GM19468 (cell line): ENCODE measurements around the gene MYO3B.
"Not testable (repeated sequence)": the region's sequence is repeated elsewhere in the genome, so short reads cannot be mapped to it uniquely, and the experiment has no call there.

Experiments
- ATAC-seq: cut with Tn5 transposase; IDR thresholded peaks from one replicate; pipeline ENCODE4 v1.9.1; 2021; ENCODE audit warnings: mild to moderate bottlenecking, moderate library complexity, moderate number of reproducible peaks; ENCODE audit not compliant: unreplicated experiment; ENCODE audit errors: extremely low read depth

MYO3B gene

GRCh38 chr2:170279615-170280014 lies 101.7 kb downstream of the MYO3B start:
- not testable (repeated sequence) for ATAC-seq

GRCh38 chr2:170282851-170283250 lies 104.9 kb downstream of the MYO3B start:
- no peak for ATAC-seq

GRCh38 chr2:170284205-170284604 lies 106.3 kb downstream of the MYO3B start:
- no peak for ATAC-seq

GRCh38 chr2:170288859-170289258 lies 110.9 kb downstream of the MYO3B start:
- ATAC-seq = no peak

GRCh38 chr2:170291474-170291873 lies 113.5 kb downstream of the MYO3B start:
- no peak for ATAC-seq

GRCh38 chr2:170292415-170292814 lies 114.5 kb downstream of the MYO3B start:
- ATAC-seq = no peak

- no peak for ATAC-seq
Observed at GRCh38 chr2:170297496-170297895, 119.5 kb downstream of the MYO3B start.

GRCh38 chr2:170298115-170298514 lies 120.2 kb downstream of the MYO3B start:
- no peak for ATAC-seq

GRCh38 chr2:170298861-170299429 lies 121.0 kb downstream of the MYO3B start:
- ATAC-seq = no peak

- ATAC-seq = no peak
Observed at GRCh38 chr2:170300993-170301392, 123.0 kb downstream of the MYO3B start.

GRCh38 chr2:170301626-170302025 lies 123.7 kb downstream of the MYO3B start:
- ATAC-seq = no peak

GRCh38 chr2:170305711-170306110 lies 127.8 kb downstream of the MYO3B start:
- ATAC-seq = no peak

GRCh38 chr2:170306293-170306873 lies 128.4 kb downstream of the MYO3B start:
- ATAC-seq = no peak

GRCh38 chr2:170307052-170307451 lies 129.1 kb downstream of the MYO3B start:
- ATAC-seq = no peak

- no peak for ATAC-seq
Observed at GRCh38 chr2:170307555-170308351, 129.8 kb downstream of the MYO3B start.

- ATAC-seq = no peak
Observed at GRCh38 chr2:170310876-170311502, 133.0 kb downstream of the MYO3B start.

- ATAC-seq = no peak
Observed at GRCh38 chr2:170313347-170313991, 135.5 kb downstream of the MYO3B start.

- no peak for ATAC-seq
Observed at GRCh38 chr2:170313992-170314348, 136.0 kb downstream of the MYO3B start.

GRCh38 chr2:170314744-170315447 lies 136.9 kb downstream of the MYO3B start:
- ATAC-seq = no peak

- ATAC-seq = no peak
Observed at GRCh38 chr2:170320948-170321347, 143.0 kb downstream of the MYO3B start.
